Endothelial cell (in vitro differentiated cells): ENCODE measurements around the gene SERTAD4. TPM values are rescaled to one million over a fixed set of nuclear protein-coding genes. Genes with fewer than 3 reads are reported as not detected.

Experiments
- DNase-seq: peaks from one replicate; pipeline ENCODE4 v3.0.0; 2021; ENCODE audit warnings: low spot score
- H3K27ac Mint-ChIP-seq: one replicate; pipeline ENCODE4 v1.8.0; 2021; ENCODE audit warnings: mixed read lengths, inconsistent platforms; ENCODE audit not compliant: unreplicated experiment
- H3K27me3 Mint-ChIP-seq: one replicate; pipeline ENCODE4 v1.8.0; 2021; ENCODE audit warnings: mild to moderate bottlenecking, moderate library complexity, mixed read lengths, inconsistent platforms; ENCODE audit not compliant: unreplicated experiment
- H3K36me3 Mint-ChIP-seq: one replicate; pipeline ENCODE4 v1.8.0; 2021; ENCODE audit warnings: mild to moderate bottlenecking, low read depth, mixed read lengths, inconsistent platforms; ENCODE audit not compliant: unreplicated experiment
- H3K4me1 Mint-ChIP-seq: one replicate; pipeline ENCODE4 v1.8.0; 2021; ENCODE audit warnings: mild to moderate bottlenecking, mixed read lengths, inconsistent platforms; ENCODE audit not compliant: unreplicated experiment
- H3K4me3 Mint-ChIP-seq: one replicate; pipeline ENCODE4 v1.8.0; 2021; ENCODE audit warnings: mild to moderate bottlenecking, mixed read lengths, inconsistent platforms; ENCODE audit not compliant: unreplicated experiment
- H3K9me3 Mint-ChIP-seq: one replicate; pipeline ENCODE4 v1.8.0; 2021; ENCODE audit warnings: mixed read lengths, inconsistent platforms; ENCODE audit not compliant: unreplicated experiment
- total RNA-seq: library from RNA; stranded (reverse); fragmentation: NEBNext Ultra II Directional; extraction: Animal tissue kit (Norgen Biotek cat#: 25700); gene quantifications from one replicate; pipeline ENCODE4 v1.2.1, GENCODE V29; 2021; ENCODE audit not compliant: unreplicated experiment
- TF ChIP-seq, protein P1 (sequence below): fragments of 200-600 bp; sonication (generic); IDR thresholded peaks from one replicate; pipeline ENCODE4 v1.5.0; 2021; ENCODE audit warnings: antibody characterized with exemption; ENCODE audit not compliant: unreplicated experiment

The SERTAD4 gene
- total RNA-seq, 1 donor from 2014 or later = 0.72 TPM

GRCh38 chr1:210288116-210288515, 55.5 kb downstream of the SERTAD4 start:
- DNase-seq = no peak
- no peaks in the 10 kb centered on the region for H3K9me3 Mint-ChIP-seq
- no peak overlapping the region for H3K27ac Mint-ChIP-seq
- TF ChIP-seq, protein P1, sequence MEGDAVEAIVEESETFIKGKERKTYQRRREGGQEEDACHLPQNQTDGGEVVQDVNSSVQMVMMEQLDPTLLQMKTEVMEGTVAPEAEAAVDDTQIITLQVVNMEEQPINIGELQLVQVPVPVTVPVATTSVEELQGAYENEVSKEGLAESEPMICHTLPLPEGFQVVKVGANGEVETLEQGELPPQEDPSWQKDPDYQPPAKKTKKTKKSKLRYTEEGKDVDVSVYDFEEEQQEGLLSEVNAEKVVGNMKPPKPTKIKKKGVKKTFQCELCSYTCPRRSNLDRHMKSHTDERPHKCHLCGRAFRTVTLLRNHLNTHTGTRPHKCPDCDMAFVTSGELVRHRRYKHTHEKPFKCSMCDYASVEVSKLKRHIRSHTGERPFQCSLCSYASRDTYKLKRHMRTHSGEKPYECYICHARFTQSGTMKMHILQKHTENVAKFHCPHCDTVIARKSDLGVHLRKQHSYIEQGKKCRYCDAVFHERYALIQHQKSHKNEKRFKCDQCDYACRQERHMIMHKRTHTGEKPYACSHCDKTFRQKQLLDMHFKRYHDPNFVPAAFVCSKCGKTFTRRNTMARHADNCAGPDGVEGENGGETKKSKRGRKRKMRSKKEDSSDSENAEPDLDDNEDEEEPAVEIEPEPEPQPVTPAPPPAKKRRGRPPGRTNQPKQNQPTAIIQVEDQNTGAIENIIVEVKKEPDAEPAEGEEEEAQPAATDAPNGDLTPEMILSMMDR = no peak
- peaks cover 9% of the 10 kb centered on the region for H3K36me3 Mint-ChIP-seq
- H3K4me3 Mint-ChIP-seq = no peak overlapping the region
- peaks cover 8% of the 10 kb centered on the region for H3K4me1 Mint-ChIP-seq
- H3K27me3 Mint-ChIP-seq = peaks cover 6% of the 10 kb centered on the region

DNA sequence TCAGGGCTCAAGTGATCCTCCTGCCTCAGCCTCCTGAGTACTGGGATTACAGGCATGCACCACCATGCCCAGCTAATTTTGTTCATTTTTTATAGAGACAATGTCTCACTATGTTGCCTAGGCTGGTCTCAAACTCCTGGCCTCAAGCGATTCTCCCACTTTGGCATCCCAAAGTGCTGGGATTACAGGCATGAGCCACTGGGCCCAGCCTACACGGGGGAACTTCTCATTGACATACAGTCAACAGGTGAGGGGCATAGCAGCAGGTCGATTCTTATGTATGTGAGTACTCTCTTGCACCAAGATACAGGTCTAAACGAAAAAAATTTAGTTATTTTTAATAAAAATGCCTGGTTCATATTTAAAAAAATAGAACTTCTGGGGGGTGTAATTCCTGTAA, 56.7 kb downstream of the SERTAD4 start:
- no peaks in the 10 kb centered on the region for H3K9me3 Mint-ChIP-seq
- peaks cover 3% of the 10 kb centered on the region for H3K36me3 Mint-ChIP-seq
- peaks cover 6% of the 10 kb centered on the region for H3K27me3 Mint-ChIP-seq
- TF ChIP-seq, protein P1 = no peak
- H3K27ac Mint-ChIP-seq = no peak overlapping the region
- no peak for DNase-seq
- H3K4me3 Mint-ChIP-seq = no peak overlapping the region
- peaks cover 8% of the 10 kb centered on the region for H3K4me1 Mint-ChIP-seq

- Mint-ChIP-seq H3K4me1 (peaks cover 18% of the 10 kb centered on the region), H3K9me3 (no peaks in the 10 kb centered on the region), H3K27me3 (peaks cover 6% of the 10 kb centered on the region), H3K36me3 (no peaks in the 10 kb centered on the region), H3K4me3 (no peak overlapping the region), H3K27ac (no peak overlapping the region)
- TF ChIP-seq, protein P1 = no peak
- DNase-seq = no peak
Measured at GRCh38 chr1:210291081-210291764, 58.6 kb downstream of the SERTAD4 start.

- H3K36me3 Mint-ChIP-seq = no peaks in the 10 kb centered on the region
- H3K4me3 Mint-ChIP-seq = no peak overlapping the region
- DNase-seq = peak; percentile 12
- H3K27me3 Mint-ChIP-seq = peaks cover 6% of the 10 kb centered on the region
- no peaks in the 10 kb centered on the region for H3K9me3 Mint-ChIP-seq
- no peak overlapping the region for H3K27ac Mint-ChIP-seq
- peaks cover 18% of the 10 kb centered on the region for H3K4me1 Mint-ChIP-seq
- TF ChIP-seq, protein P1 = no peak
Measured at GRCh38 chr1:210291786-210292230, 59.2 kb downstream of the SERTAD4 start.

DNA sequence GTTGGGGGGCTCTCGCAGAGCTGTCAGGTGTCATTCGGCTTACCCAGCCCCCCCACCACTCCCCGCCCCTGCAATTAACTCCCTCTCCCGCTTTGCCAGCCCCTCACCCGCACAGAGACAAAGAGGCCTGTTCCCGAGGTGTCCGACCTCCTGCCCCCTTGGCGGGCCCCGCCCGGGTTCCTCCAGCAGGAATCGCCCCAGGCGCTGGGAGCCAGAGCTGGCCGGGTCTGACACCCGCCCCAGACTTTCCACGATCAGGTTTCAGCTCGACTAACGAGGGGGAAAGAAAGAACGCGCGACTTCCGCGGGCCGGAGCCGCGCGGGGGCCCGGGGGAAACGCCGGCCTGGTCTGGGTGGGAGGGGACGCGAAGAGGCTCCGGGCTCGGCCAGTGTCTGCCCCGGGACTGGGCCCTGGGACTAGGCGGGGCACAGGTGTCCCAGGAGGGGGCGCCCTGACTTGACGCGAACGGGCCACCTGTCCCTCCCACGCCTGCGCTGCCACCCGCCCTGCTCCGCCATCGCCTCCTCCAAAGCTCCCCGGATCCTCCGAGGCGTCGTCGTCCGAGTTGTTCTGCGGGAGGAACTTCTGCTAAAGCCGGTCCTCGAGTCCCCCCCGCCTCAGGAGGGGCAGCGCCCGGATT, 59.8 kb downstream of the SERTAD4 start:
- Mint-ChIP-seq H3K4me3 (peak overlapping the region; percentile 54), H3K4me1 (peaks cover 18% of the 10 kb centered on the region), H3K9me3 (no peaks in the 10 kb centered on the region), H3K27me3 (peaks cover 6% of the 10 kb centered on the region), H3K27ac (no peak overlapping the region), H3K36me3 (no peaks in the 10 kb centered on the region)
- TF ChIP-seq, protein P1 = no peak
- peak; percentile 45 for DNase-seq
